ENCODE results near the gene TPCN2.

TPCN2 gene

DNA sequence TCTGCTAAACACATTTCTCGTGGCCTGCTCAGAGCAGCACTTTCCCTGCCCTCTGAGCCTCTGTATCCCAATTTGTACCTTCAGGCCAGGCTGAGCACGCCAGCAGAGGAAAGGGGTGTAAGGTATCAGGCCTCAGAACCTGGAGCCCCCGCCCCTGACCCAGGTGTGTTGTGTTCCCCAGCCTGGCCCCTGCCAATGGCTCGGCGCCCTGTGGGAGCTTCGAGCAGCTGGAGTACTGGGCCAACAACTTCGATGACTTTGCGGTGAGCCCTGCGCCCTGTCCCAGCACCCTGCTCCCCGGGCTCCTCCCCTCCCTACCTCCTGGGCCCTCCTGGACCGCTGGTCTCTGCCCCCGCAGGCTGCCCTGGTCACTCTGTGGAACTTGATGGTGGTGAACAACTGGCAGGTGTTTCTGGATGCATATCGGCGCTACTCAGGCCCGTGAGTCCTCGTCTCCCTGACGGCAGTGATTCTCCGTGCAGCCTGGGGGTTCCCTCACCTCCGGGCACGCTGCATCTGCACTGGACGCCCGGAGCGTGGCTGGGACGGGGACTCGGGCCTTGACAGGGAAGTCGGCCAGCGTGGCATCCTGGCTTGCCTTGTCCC, 36.9 kb downstream of the TPCN2 start:
- Histone ChIP-seq H3K27ac (ENCODE audit: low read depth, low read length) (peak overlapping the region; percentile 68), H3K4me1 (ENCODE audit: insufficient read depth, low read length) (peaks cover 38% of the 10 kb centered on the region), H3K4me3 (ENCODE audit: low read depth in 1 of 2, low read length in 2 of 2) (no peak overlapping the region), H3K9me3 (ENCODE audit: low read length) (no peaks in the 10 kb centered on the region), H3K27me3 (ENCODE audit: control insufficient read depth in 1 of 2, insufficient read depth in 2 of 2, low read length in 2 of 2) (no peaks in the 10 kb centered on the region), H3K9ac (ENCODE audit: low read length) (peak overlapping the region; percentile 57), H3K36me3 (ENCODE audit: insufficient read depth, low read length) (peaks cover 63% of the 10 kb centered on the region)

DNA sequence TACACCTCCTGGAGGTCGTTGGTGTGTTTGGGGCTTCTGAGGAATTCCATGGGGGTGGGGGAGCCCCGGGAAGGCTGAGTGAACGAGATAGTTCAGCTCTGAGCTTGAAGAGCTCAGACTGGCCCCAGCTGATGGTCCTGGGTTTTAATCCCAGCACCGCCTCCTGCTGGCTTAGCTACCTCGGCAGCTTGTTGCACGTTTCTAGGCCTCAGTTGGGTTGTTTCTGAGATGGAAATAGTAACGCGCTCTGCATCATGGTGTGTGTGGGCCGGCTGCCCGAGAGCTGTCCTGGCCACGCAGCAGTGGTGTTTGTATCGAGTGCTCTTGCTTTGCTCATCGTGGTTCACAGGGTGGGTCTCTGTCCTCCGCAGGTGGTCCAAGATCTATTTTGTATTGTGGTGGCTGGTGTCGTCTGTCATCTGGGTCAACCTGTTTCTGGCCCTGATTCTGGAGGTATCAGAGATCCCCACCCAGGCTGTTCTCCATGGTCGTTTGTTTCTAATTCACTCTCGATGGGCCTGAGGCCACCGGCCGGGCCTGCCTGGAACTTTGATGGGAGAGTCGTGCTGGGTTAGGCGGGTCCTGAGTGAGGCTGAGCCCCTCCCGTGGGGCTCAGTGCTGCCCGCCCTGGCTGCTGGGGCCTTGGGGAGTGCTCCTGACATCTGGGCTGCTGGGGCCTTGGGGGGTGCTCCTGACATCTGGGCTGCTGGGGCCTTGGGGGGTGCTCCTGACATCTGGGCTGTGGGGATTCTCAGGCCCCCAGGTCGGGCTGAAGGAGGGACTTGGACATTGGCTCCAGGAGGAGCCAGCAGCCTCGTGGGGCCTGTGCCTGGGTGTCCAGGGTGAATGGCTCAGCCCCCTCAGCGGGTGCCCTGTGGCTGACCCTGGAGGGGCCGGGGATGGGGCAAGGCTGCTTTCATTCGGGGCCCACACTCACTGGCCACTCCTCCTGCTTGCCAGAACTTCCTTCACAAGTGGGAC, 37.7 kb downstream of the TPCN2 start:
- peaks cover 55% of the 10 kb centered on the region for H3K36me3 ChIP-seq (ENCODE audit: insufficient read depth, low read length)
- no peaks in the 10 kb centered on the region for H3K9me3 ChIP-seq (ENCODE audit: low read length)
- H3K4me3 ChIP-seq (ENCODE audit: low read depth in 1 of 2, low read length in 2 of 2), result no peak overlapping the region
- H3K27me3 ChIP-seq (ENCODE audit: control insufficient read depth in 1 of 2, insufficient read depth in 2 of 2, low read length in 2 of 2), result no peaks in the 10 kb centered on the region
- H3K27ac ChIP-seq (ENCODE audit: low read depth, low read length), result peak overlapping the region; percentile 80
- peak overlapping the region; percentile 57 for H3K9ac ChIP-seq (ENCODE audit: low read length)
- H3K4me1 ChIP-seq (ENCODE audit: insufficient read depth, low read length), result peaks cover 38% of the 10 kb centered on the region

DNA sequence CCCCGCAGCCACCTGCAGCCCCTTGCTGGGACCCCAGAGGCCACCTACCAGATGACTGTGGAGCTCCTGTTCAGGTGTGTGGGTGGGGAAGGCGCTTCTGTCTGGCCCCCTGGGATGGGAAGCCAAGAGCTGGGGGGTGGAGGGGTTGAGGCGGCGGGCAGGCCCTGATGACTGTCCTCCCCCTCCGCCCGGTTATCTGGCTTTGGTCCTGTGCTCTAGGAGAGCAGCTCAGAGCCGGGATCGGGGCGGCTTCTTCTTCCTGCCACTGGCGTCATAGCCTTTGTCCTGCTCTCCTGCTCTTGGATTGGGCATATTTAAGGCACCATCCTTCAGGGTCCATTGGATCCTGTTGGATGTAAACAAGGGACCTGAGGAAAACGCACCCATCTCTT, 38.4 kb downstream of the TPCN2 start:
- no peaks in the 10 kb centered on the region for H3K9me3 ChIP-seq (ENCODE audit: low read length)
- H3K4me3 ChIP-seq (ENCODE audit: low read depth in 1 of 2, low read length in 2 of 2), result no peak overlapping the region
- peaks cover 38% of the 10 kb centered on the region for H3K4me1 ChIP-seq (ENCODE audit: insufficient read depth, low read length)
- H3K27ac ChIP-seq (ENCODE audit: low read depth, low read length), result peak overlapping the region; percentile 80
- peaks cover 53% of the 10 kb centered on the region for H3K36me3 ChIP-seq (ENCODE audit: insufficient read depth, low read length)
- no peak overlapping the region for H3K9ac ChIP-seq (ENCODE audit: low read length)
- H3K27me3 ChIP-seq (ENCODE audit: control insufficient read depth in 1 of 2, insufficient read depth in 2 of 2, low read length in 2 of 2), result no peaks in the 10 kb centered on the region

GRCh38 chr11:69087811-69088210, 39.1 kb downstream of the TPCN2 start:
- H3K36me3 ChIP-seq (ENCODE audit: insufficient read depth, low read length), result peaks cover 54% of the 10 kb centered on the region
- no peak overlapping the region for H3K27ac ChIP-seq (ENCODE audit: low read depth, low read length)
- H3K9me3 ChIP-seq (ENCODE audit: low read length), result no peaks in the 10 kb centered on the region

GRCh38 chr11:69088676-69089146, 40.0 kb downstream of the TPCN2 start:
- no peak overlapping the region for H3K4me3 ChIP-seq (ENCODE audit: low read depth in 1 of 2, low read length in 2 of 2)
- no peaks in the 10 kb centered on the region for H3K27me3 ChIP-seq (ENCODE audit: control insufficient read depth in 1 of 2, insufficient read depth in 2 of 2, low read length in 2 of 2)
- H3K36me3 ChIP-seq (ENCODE audit: insufficient read depth, low read length), result peaks cover 53% of the 10 kb centered on the region
- H3K9ac ChIP-seq (ENCODE audit: low read length), result no peak overlapping the region
- H3K27ac ChIP-seq (ENCODE audit: low read depth, low read length), result no peak overlapping the region
- H3K4me1 ChIP-seq (ENCODE audit: insufficient read depth, low read length), result peaks cover 38% of the 10 kb centered on the region
- H3K9me3 ChIP-seq (ENCODE audit: low read length), result no peaks in the 10 kb centered on the region

More at GRCh38 chr11:69087811-69088210, 39.1 kb downstream of the TPCN2 start:
- H3K4me1 ChIP-seq (ENCODE audit: insufficient read depth, low read length), result peaks cover 38% of the 10 kb centered on the region
- no peaks in the 10 kb centered on the region for H3K27me3 ChIP-seq (ENCODE audit: control insufficient read depth in 1 of 2, insufficient read depth in 2 of 2, low read length in 2 of 2)
- H3K9ac ChIP-seq (ENCODE audit: low read length), result no peak overlapping the region
- H3K4me3 ChIP-seq (ENCODE audit: low read depth in 1 of 2, low read length in 2 of 2), result no peak overlapping the region

DNA sequence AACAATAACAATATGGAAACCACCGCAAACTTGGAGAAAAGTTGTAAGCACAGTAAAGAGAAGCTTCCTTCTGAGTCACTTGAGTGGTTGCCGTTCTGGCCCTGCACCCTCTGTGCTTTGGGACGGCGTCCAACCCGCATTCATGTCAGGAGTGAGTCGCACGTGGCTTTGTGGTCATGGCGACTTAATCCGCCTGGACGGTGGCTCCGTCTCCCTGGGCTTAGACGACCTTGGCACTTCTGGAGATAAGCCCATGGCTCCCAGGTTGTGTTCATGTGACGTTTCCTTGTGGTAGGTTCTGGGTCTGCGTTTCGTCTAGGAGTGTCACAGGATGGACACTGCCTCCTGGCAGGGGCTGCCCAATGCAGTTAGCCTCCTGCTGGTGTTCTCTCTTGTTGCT, 40.5 kb downstream of the TPCN2 start:
- no peaks in the 10 kb centered on the region for H3K9me3 ChIP-seq (ENCODE audit: low read length)
- H3K4me1 ChIP-seq (ENCODE audit: insufficient read depth, low read length), result peaks cover 38% of the 10 kb centered on the region
- H3K27ac ChIP-seq (ENCODE audit: low read depth, low read length), result no peak overlapping the region
- H3K4me3 ChIP-seq (ENCODE audit: low read depth in 1 of 2, low read length in 2 of 2), result no peak overlapping the region
- H3K9ac ChIP-seq (ENCODE audit: low read length), result no peak overlapping the region
- no peaks in the 10 kb centered on the region for H3K27me3 ChIP-seq (ENCODE audit: control insufficient read depth in 1 of 2, insufficient read depth in 2 of 2, low read length in 2 of 2)
- H3K36me3 ChIP-seq (ENCODE audit: insufficient read depth, low read length), result peaks cover 55% of the 10 kb centered on the region

DNA sequence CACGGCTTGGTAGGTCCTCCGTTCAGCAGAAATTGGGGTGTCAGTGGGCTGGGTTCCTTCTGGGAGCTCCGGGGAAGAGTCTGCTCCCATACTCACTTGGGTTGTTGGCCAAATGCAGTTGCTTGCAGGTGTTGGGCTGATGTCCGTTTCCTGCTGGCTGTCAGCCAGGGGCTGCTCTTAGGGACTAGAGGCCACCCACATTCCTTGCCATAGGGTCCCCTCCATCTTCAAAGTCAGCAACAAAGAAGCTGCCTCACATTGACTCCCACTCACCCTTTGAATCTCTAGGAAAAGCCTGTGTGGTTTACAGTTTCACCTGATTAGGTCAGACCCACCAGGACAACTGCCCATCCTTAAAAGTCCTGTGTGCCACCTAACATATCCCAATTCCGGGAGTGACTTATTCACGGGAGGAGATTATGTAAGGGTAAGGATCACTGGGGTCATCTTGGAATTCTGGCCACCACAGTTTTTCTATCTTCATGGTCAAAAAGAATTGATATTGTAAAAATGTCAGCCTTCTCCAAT, 43.0 kb downstream of the TPCN2 start:
- Histone ChIP-seq H3K9ac (ENCODE audit: low read length) (no peak overlapping the region), H3K4me3 (ENCODE audit: low read depth in 1 of 2, low read length in 2 of 2) (no peak overlapping the region), H3K4me1 (ENCODE audit: insufficient read depth, low read length) (peaks cover 23% of the 10 kb centered on the region), H3K27ac (ENCODE audit: low read depth, low read length) (no peak overlapping the region), H3K27me3 (ENCODE audit: control insufficient read depth in 1 of 2, insufficient read depth in 2 of 2, low read length in 2 of 2) (no peaks in the 10 kb centered on the region), H3K9me3 (ENCODE audit: low read length) (no peaks in the 10 kb centered on the region), H3K36me3 (ENCODE audit: insufficient read depth, low read length) (peaks cover 51% of the 10 kb centered on the region)

DNA sequence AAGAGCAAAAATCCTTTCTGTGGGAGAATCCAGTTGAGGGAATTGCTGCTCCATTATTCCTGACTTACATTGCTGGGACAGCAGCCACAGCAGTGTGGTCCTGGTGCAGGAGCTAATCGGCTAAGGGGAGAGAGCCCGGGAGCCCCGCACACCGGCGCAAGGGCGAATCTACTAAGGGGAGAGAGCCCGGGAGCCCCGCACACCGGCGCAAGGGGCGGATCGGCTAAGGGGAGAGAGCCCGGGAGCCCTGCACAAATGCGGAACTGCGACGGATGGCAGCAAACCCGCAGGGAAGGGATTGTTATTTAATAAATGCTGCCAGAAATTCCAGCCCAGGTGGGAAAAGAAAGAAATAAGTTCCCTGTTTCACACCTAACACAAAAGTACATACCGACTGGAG, 43.5 kb downstream of the TPCN2 start:
- no peak overlapping the region for H3K4me3 ChIP-seq (ENCODE audit: low read depth in 1 of 2, low read length in 2 of 2)
- no peaks in the 10 kb centered on the region for H3K9me3 ChIP-seq (ENCODE audit: low read length)
- H3K27ac ChIP-seq (ENCODE audit: low read depth, low read length), result no peak overlapping the region
- H3K4me1 ChIP-seq (ENCODE audit: insufficient read depth, low read length), result peaks cover 18% of the 10 kb centered on the region
- no peak overlapping the region for H3K9ac ChIP-seq (ENCODE audit: low read length)
- peaks cover 50% of the 10 kb centered on the region for H3K36me3 ChIP-seq (ENCODE audit: insufficient read depth, low read length)
- no peaks in the 10 kb centered on the region for H3K27me3 ChIP-seq (ENCODE audit: control insufficient read depth in 1 of 2, insufficient read depth in 2 of 2, low read length in 2 of 2)

GRCh38 chr11:69093106-69093505, 44.4 kb downstream of the TPCN2 start:
- no peaks in the 10 kb centered on the region for H3K9me3 ChIP-seq (ENCODE audit: low read length)
- H3K36me3 ChIP-seq (ENCODE audit: insufficient read depth, low read length), result peaks cover 42% of the 10 kb centered on the region
- peaks cover 13% of the 10 kb centered on the region for H3K4me1 ChIP-seq (ENCODE audit: insufficient read depth, low read length)
- H3K9ac ChIP-seq (ENCODE audit: low read length), result no peak overlapping the region
- H3K4me3 ChIP-seq (ENCODE audit: low read depth in 1 of 2, low read length in 2 of 2), result no peak overlapping the region
- no peak overlapping the region for H3K27ac ChIP-seq (ENCODE audit: low read depth, low read length)
- H3K27me3 ChIP-seq (ENCODE audit: control insufficient read depth in 1 of 2, insufficient read depth in 2 of 2, low read length in 2 of 2), result no peaks in the 10 kb centered on the region

- no peaks in the 10 kb centered on the region for H3K9me3 ChIP-seq (ENCODE audit: low read length)
- peaks cover under 1% of the 10 kb centered on the region for H3K4me1 ChIP-seq (ENCODE audit: insufficient read depth, low read length)
- no peaks in the 10 kb centered on the region for H3K27me3 ChIP-seq (ENCODE audit: control insufficient read depth in 1 of 2, insufficient read depth in 2 of 2, low read length in 2 of 2)
- H3K27ac ChIP-seq (ENCODE audit: low read depth, low read length), result no peak overlapping the region
- no peak overlapping the region for H3K4me3 ChIP-seq (ENCODE audit: low read depth in 1 of 2, low read length in 2 of 2)
- H3K9ac ChIP-seq (ENCODE audit: low read length), result no peak overlapping the region
- peaks cover 30% of the 10 kb centered on the region for H3K36me3 ChIP-seq (ENCODE audit: insufficient read depth, low read length)
Measured at GRCh38 chr11:69094111-69094914, 45.6 kb downstream of the TPCN2 start.

DNA sequence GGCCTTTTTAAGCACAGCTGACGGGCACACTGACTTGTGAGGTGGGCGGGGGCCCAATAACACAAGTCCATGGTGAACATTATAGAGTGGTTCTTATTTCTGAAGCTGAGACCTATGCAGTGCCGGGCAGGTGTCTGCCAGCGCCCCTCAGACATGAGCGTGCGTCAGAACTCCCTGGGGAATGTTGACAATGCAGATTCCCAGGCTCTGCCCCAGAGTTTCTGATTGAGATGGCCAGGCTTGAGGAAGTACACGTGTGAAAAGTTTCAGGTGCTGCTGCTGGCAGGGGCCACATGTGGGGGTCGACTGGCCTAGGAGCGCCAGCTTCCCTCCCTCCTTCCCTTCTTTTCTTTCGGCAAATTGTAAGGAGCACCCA, 46.2 kb downstream of the TPCN2 start:
- no peaks in the 10 kb centered on the region for H3K27me3 ChIP-seq (ENCODE audit: control insufficient read depth in 1 of 2, insufficient read depth in 2 of 2, low read length in 2 of 2)
- no peaks in the 10 kb centered on the region for H3K4me1 ChIP-seq (ENCODE audit: insufficient read depth, low read length)
- H3K9ac ChIP-seq (ENCODE audit: low read length), result no peak overlapping the region
- peaks cover 24% of the 10 kb centered on the region for H3K36me3 ChIP-seq (ENCODE audit: insufficient read depth, low read length)
- H3K4me3 ChIP-seq (ENCODE audit: low read depth in 1 of 2, low read length in 2 of 2), result no peak overlapping the region
- no peaks in the 10 kb centered on the region for H3K9me3 ChIP-seq (ENCODE audit: low read length)
- no peak overlapping the region for H3K27ac ChIP-seq (ENCODE audit: low read depth, low read length)

Measured in muscle layer of colon (tissue), 2 donors.